OCI-M1 (cell line): Measurements from ENCODE around the gene ATP6V1C2.
"Not testable (repeated sequence)": the region's sequence is repeated elsewhere in the genome, so short reads cannot be mapped to it uniquely, and the experiment has no call there.

Experiments
- DNase-seq: peaks from one replicate; lab custom pipeline; 2025; lab: John Stamatoyannopoulos, UW

Gene ATP6V1C2

DNA sequence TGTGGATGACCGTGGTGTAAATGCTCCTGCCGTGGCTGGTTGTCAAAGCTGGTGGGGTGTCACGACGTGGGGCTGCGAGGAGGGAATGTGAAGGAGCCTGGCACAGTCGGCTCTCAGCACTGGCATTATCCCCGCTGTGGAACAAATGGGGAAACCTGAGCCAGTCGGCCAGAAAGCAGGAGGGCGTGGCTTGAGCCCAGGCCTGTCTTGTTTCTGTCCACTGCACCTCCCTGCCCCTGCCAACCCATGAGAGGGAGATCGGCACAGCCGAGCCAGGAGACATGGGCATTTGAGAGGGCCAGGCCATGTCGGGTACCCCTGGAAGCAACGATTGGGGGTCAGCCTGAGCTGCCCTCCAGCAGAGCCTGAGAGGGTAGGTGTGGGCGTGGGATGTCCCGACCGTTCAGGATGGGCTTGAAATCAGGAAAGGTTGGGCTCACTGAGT, 46.7 kb downstream of the ATP6V1C2 start:
- no peak for DNase-seq

DNA sequence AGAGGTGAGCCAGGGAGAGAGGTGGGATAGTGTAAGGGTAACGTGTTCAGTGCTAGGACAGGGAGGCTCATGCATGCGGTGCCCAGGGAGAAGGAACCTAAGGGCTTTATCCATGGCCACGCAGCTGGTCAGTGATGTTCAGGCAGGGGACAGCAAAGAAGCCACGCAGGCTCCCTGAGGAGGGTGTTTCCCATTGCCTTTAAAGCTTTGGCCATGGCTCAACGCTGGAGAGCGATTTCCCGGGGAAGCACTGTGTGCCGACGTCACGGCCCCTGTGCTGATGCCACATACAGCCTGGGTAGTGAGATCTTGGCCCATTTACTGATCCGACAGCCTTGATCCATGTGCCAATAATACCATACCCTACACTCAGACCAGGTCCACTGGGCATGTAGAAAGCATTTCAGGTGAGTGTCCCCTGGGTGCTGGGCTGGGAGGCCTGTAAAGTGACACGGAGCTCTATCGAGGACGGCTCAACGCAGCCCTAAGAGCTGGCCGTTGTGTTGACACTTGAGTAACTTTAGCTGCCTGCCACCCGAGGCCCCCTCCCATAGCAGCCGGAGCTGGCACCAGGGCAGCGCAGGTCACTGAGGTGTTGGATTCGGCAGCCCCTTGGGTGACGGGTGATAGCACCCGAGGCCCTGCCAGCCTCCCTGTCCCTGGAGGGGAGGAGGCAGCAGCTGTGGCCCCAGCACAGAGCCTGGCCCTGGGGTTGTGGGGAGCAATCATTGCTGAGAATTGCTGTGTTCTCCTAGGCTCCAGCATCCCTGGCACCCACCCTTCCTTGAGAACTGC, 49.7 kb downstream of the ATP6V1C2 start:
- no peak for DNase-seq

DNA sequence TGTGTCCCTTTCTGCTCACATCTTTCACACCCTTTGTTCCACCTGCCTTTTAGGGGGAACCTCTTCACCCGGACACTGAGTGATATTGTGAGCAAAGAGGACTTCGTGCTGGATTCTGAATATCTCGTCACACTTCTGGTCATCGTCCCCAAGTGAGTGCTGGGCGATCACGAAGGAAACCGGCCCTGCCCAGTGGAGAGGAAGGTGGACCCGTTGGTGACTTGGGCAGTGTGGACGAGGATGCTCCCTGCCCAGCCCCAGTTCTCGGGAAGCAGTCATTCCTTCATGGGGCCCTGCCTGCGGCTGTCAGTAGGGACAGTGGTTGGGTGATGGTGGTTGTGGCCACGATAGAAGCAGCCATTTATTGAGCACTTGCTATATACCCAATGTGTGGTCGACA, 50.4 kb downstream of the ATP6V1C2 start:
- DNase-seq = no peak

DNA sequence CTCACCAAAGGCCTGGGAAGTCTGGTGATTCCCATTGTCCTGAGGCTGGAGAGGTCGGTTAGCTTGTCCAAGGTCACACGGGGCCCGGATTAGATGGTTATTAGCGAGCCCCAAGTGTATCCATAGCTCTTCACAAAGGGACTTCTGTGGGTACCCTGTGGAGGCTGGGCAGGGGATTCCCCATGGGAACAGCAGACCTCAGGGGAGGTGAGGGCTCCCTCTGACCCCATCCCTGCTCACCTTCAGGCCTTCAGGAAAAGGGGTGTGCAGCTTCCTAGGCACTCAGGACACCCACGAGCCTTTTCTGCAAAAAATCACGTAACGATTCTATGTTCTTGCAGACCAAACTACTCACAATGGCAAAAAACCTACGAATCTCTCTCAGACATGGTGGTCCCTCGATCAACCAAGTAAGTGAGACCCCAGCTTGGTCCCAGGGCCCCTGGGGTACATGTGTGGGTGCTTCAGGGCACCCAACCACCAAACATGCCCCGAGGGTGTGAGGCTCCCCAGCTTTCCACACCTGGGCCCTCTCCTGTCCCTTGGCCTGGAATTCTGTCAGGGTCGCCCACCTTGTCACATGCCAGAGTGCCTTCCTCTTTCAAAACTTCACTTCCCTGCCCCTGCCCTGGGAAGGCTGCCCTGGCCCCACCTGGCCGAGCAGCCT, 50.9 kb downstream of the ATP6V1C2 start:
- DNase-seq = no peak

DNA sequence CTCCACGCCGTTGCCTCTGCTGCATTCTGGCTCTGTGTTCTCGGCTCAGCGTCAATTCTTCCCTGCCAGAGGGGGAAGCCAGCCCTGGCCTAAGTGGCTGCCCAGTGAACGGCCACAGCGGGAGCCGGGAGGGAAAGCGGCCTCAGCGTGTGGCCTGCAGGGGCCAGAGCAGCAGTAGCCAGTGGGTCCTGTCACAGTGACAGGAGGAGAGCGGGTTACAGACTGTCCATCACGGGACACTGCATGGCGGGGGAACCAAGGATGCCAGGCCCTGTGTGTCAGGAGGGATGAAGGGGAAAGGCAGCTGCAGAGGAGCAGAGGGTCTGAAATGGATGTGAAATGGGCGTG, 51.4 kb downstream of the ATP6V1C2 start:
- DNase-seq = no peak

DNA sequence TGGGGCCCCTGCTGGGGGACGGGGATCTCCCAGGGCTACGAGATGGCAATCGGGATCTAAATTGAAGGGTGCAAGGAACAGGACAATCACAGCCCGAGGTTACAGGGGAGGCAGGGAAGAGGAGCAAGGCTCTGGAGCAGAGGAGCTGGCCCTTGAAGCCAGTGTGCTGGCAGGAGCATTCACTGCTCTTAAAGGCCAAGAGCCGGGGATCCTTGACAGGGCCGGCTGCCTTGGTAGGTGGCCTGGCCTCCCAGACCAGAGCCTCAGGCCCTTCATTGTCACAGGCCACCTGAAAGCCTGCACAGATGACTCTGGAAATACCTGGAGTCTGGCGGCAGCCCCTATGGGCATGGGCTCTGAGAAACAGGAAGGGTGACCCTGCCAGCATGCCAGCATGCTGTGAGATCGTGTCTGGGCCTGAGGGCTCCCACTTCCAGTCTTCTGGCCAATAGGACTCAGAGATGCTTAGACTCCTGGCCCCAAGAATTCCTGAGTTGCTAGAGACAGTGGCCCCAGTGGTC, 52.5 kb downstream of the ATP6V1C2 start:
- no peak for DNase-seq

DNA sequence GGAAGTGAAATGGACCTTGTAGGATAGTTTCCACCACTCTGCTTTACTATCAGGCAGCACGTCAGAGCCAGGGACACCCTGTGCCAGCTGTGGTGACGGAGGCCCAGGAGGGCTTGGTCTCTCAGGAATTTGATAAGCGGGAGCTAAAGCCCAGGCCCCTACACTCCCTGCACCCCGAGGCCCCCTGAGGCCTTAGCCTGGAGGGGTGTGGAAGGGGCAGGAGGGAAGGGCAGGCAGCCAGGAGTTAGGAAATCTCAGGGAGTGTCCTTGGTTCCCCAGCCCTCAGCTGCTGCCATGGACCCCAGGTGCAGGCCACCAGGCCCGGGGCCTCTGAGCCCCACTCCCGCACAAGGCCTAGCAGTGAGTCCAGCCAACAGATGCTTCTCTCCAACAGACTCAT, 53.0 kb downstream of the ATP6V1C2 start:
- no peak for DNase-seq

DNA sequence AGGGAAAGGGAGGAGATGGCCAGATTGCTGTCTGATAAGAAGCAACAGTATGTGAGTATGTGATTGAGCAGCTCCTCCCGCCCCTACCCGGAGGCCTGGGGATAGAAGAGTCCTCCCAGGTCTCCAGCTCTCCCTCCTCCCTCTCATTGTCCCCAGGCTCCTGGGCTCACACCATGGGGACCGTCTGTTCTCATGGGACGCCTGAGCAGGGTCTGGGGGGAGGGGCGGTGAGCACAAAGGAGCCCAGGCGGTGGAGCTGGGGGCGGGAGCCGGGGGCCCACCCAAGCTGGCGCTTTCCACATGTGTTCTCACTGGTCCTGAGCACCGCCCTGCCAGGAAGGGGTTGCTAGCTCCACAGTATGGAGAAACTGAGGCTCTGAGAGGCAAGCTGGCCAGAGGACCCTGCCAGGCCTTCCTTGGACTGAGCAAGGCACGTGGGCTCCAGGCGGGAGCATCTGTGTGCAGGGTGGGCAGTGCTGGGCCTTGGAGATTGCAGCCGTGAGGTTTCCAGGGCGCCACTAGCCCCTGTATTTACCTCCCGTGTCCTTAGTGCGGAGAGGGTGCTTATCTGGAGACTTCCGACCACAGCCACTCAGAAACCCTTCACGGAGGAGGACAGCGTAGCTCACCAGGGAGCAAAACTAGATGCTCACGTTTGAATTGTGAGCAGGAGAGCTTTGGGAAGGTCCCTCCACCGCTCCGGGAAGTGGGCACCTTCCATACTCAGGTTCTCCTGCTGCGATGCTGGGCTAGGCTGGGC, 53.8 kb downstream of the ATP6V1C2 start:
- DNase-seq = peak; percentile 21

DNA sequence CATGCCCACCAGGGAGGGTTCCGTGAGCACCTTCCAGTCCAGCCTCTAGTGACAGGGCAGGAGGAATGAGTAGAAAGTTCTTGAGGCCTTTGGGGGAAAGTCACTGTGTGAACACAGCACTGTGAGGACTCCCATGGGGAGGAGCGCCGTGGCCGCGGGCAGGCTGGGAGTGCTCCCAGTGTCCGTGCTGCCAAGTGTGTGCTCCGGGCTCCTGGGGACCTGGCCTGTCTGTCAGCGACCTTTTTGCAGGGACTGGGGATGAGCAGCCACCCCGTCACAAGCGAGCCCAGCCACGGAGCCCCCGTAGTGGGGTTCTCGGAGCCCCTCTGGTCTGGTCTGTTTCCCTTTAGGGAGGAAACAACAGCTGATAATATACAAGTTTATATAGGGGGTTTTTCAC, 54.4 kb downstream of the ATP6V1C2 start:
- DNase-seq = no peak

DNA sequence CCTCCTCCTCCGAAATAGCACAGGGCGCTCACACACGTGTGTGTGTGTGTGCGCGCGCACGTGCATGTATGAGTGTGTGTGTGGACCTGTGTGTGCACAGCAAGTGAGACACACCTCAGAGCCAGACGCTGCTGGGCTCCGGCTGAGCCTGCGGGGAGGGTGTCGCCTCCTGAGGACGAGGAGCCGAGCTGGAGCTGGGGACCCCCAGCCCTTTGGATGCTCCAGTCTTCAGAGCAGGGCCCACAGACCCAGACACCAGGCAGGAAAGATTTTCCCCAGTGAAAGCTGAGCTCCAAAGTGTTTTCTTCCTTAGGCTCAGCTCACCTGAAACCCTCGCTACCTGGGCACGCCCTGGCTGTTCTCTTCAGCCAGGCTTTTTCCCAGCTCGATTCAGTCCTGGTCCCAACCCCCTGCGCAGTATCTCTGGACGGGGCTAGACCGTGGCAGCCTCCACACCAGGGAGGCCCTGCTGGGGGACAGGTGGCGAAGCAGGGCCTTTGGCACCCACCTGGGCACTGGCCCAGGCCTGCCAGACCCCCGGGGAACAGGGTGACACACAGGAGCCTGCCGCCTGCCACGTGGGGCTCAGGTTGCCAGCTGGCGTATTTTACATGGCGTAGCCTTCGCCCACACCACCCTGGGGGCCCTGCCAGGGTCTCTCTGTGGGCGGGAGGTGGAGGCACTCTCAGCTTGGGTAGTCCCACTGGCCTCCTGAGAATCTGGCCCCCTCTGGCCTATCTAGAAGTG, 55.0 kb downstream of the ATP6V1C2 start:
- DNase-seq = no peak

DNA sequence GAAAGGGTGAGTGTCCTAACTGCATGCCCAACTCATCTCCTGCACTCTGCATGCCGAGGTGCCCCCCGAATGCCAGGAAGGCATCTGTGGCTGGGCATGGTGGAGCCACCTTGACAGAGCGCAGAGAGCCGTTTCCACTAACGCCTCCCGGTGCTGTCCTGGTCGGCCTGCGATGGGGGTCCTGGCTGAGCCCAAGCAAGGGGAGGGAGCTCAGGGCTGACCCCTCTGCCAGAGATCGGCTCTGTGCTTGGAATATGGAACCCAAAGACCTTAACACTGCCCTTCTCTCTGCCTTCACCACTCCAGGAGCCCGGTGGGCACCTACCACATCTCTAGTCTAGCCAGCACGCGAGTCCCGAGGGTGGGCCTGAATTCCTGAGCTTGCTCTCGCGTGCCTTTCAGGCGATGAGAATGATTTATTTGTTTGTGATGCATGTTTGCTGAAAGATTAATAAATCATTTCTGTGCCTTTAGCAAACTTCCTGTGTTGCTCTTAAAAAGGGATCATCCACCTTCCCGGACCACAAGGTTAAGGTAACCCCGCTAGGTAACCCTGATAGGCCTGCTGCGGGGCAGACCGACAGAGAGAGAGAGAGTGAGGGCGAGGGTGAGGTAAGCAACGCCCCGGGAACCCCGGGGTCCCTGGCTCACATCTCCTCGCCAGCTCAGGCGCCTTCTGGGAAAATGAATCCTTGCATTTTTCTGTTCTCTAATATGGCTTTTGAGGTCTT, 55.8 kb downstream of the ATP6V1C2 start:
- no peak for DNase-seq

DNA sequence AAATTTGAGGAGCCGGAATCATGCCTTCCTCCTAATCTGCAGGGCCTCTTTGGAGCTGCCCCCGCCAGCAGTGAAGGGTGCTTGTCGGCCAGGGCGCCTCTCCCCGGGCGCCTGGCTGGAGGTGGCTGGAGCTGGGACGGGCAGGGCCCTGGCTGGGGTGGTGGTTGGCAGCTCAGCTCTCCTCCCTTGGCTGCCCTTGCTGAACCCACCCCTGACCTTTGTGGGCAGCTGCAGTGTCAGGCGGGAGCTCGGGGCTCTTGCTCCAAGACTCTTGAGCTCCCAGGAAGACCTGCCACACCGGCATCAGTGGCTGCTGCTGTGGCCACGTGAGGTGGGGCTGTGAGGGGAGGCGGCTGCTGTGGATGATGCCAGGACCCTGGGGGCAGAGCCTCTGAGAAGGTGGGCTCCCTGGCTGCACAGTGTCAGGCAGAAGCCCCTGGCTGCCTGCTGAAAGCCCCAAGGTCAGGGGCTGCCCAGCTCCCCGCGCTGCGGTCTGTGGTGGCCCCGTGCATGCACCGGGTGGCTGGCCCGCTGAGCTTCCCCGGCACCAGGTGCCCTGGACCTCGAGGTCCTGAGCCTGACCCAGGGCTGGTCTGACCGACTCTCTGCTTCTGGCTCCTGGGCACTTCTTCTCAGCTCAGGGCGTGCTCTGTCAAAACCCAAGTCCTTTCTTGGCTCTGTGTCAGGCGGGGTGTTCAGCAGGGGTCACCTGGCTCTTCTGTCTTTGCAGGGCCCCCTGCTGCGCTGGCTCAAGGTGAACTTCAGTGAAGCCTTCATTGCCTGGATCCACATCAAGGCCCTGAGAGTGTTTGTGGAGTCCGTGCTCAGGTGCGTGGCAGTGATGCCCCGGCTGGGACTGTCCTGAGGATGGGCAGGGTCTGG, 56.7 kb downstream of the ATP6V1C2 start:
- DNase-seq = no peak

DNA sequence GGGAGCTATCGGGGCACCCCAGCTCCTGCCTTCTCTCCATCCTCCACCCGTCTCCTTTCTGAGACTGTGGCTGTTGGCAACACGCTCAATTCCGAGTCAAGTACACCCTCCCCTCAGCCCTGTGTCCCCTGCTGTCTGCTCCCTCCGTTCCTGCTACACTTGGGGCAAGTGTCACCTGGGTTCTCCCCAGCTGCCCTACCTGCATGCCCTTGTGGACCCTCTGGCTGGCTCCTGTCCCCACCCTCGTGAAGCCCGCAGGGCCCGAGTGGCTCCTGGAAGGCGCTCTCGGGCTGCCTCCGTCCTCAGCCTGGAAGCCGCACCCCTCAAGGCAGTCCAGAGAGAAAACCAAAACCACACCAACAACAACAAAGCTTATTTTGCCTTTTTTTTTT, 57.3 kb downstream of the ATP6V1C2 start:
- DNase-seq = no peak

DNA sequence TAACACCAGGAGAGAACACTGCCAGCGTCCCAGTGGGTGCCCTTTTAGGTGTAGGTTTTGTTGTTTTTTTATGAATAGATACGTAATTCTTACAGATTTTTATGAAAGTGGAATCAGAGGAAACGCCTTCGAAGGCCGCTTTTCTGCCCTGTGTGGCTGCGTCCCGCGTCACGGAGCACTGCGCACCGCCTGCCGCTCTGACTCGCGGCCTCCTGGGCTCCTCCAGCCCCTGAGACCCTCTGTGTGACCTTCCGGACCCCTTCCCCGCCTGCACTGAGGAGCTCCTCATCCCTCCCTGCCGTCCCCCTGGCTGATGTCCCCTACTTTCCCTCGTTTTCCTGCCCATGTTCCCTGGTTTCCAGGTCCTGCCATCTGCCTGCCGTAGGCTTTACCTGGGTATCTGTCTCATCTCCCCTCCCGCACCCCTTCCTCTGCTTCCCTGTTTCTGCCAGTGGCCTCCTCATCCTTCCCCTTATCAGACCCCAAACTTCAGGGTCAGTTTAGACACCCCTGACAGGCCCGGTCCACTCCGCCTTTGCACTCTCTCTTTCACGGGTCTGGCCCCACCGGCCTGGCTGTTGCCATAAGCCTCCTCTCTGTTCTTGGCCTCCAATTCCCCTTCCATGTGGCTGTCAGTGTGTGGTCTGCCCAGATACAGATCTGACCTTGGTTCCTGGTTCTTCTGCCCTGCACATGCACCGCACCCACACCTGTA, 58.5 kb downstream of the ATP6V1C2 start:
- no peak for DNase-seq

DNA sequence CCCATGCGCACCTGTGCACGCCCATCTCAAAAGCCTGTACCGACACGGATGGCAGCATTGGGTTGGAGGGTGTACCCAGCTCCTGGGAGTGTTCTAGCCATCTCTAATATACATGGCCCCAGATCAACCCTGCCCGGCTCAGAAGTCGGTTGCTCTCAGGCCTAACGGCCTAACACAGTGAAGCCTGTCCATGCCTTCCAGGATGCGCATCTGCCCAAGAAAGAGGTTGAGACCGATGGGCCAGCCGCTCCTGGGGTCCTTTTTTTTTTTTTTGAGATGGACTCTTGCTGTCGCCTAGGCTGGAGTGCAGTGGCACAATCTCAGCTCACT, 59.0 kb downstream of the ATP6V1C2 start:
- no peak for DNase-seq

DNA sequence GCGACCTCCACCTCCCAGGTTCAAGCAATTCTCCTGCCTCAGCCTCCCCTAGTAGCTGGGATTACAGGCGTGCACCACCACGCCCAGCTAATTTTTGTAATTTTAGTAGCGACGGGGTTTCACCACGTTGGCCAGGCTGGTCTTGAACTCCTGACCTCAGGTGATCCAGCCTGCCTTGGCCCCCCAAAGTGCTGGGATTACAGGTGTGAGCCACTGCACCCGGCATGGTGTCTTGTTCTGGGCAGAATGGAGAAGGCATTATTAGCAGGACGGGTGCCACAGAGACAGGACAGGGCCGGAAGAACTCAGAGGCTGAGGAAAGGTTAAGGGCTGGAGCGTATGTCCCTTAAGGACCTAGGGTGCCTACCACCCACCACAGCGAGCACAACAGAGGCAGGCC, 59.4 kb downstream of the ATP6V1C2 start:
- DNase-seq = not testable (repeated sequence)

DNA sequence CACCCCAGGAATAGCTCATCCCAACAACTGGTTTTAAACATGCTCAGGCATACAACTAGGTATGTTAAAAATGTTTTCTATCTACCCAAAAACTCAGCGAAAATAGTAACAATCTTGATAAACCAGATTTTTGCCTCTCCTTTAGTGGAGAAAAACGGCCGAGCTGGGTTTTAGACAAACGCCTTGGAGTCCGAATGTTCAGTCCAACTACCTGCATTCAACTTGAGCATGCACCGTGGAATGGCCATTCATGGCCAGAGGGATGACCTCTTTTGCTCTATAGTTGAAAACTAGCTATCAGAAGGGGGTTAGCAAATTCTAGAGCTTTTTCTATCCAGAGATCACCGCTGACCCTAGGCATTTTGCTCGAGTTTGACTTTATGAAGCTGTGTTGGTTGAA, 60.3 kb downstream of the ATP6V1C2 start:
- DNase-seq = no peak

DNA sequence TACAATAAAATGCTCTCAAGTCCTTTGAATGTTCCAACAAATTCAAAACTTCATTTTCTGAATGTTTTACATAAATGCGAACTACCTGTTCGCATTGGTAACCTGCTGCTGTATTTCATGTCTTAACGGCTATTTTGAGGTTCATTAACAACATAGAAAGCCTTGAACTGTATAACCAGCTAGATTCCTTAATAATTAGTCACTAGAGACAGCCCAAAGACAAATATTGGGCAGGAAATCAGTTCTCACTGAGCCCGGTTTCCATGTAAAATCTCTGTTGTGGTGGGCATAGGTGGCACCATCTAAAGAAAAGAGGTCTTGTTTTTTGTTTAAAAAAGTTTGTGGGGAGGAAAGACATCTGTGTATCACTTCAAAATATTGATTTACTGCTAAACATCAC, 62.0 kb downstream of the ATP6V1C2 start:
- no peak for DNase-seq

DNA sequence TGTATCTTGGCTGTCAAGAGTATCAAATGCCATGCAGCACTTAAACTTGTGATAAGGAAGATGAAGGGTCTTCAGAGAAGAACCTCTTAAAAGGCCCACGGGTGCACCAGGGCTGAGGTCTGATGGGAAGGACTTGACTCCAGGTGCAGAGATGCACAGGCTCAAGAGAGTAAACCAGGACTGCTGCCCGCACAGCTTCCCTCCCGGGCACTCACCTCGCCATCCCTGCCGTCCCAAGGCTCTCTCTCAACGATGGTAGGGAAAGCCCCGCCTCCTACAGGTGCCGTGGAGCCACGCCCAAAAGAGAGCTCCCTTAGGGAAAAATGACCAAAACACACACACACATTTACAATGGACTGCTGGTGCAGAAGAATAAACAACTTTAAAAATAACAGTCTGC, 63.3 kb downstream of the ATP6V1C2 start:
- no peak for DNase-seq

DNA sequence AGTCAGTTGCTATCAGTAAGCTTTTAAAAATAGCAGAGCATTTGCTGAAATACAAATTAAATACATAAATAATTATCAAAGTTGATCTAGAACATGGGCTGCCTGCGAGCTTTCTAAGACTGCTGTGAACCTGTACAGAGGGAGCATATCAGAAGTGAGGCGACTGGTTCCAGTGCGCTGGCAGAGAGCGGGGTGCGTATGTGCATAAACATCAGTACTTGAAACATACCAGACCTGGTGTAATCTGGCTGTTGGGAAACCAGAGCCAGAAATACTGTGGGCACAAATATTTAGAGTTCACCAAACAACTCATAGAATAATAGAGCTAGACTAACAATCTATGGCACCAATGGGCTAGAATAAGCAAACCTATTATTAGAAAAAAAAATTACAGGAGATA, 63.8 kb downstream of the ATP6V1C2 start:
- DNase-seq = no peak
